ENCODE results near the gene DNMBP. TPM values are rescaled to one million over a fixed set of nuclear protein-coding genes. Genes with fewer than 3 reads are reported as not detected.

The DNMBP gene
- total RNA-seq, 2 donors from 2014 or later = 17.9 to 34.2 TPM

DNA sequence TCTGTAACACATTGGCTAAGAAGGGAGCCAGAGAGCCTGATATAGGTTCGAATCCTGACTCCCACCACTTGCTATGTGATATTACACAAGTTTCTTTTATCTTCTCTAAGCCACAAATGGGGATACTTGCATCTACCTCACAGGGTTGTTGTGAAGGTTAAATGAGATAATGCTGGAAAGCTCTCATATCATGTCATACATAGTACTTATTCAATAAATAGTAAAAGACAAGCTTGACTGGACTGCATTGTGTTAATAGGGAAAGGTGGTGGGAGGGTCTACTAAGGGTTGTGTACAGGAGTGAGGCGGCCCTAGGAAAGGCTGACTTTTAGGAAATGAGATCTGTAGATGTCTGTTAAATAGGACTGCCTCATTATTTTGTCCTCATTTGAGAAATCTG is 35.8 kb upstream of the DNMBP start:
- no peaks in the 10 kb centered on the region for H3K36me3 ChIP-seq
- H3K27ac ChIP-seq = no peak overlapping the region
- H3K4me3 ChIP-seq = no peak overlapping the region
- H3K4me1 ChIP-seq (ENCODE audit: control insufficient read depth in 1 of 2, low read depth in 2 of 2) = no peaks in the 10 kb centered on the region
- no peaks in the 10 kb centered on the region for H3K27me3 ChIP-seq (replicated peaks; ENCODE audit: insufficient read depth)
- H3K9me3 ChIP-seq = no peaks in the 10 kb centered on the region
- TF ChIP-seq, protein P1, sequence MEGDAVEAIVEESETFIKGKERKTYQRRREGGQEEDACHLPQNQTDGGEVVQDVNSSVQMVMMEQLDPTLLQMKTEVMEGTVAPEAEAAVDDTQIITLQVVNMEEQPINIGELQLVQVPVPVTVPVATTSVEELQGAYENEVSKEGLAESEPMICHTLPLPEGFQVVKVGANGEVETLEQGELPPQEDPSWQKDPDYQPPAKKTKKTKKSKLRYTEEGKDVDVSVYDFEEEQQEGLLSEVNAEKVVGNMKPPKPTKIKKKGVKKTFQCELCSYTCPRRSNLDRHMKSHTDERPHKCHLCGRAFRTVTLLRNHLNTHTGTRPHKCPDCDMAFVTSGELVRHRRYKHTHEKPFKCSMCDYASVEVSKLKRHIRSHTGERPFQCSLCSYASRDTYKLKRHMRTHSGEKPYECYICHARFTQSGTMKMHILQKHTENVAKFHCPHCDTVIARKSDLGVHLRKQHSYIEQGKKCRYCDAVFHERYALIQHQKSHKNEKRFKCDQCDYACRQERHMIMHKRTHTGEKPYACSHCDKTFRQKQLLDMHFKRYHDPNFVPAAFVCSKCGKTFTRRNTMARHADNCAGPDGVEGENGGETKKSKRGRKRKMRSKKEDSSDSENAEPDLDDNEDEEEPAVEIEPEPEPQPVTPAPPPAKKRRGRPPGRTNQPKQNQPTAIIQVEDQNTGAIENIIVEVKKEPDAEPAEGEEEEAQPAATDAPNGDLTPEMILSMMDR (IDR thresholded peaks at IDR 0.05) = no peak
- ATAC-seq (ENCODE audit: insufficient number of reproducible peaks, low FRiP score, low read depth) (no peak), DNase-seq (ENCODE audit: low spot score) (no peak)

DNA sequence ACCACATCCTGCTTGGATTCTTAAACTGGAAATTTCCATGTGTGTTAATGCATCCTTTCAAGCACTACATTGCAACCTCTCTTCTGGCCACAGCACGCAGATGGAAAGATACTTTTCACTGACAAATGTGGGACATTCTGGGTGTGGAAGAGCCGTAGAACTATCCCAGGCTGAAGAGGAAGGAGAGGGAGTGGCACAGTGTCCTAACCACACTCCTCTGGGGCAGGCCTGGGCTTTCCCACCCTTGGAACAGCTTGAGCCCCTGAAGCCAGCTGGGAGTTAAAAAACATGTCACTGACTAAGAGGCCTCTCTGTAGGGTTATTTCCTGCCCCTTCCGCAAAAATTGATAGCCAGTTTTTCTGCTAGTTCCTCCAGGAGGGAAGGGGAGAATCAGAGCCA is 34.0 kb upstream of the DNMBP start:
- no peak for DNase-seq (ENCODE audit: low spot score)
- ATAC-seq (ENCODE audit: insufficient number of reproducible peaks, low FRiP score, low read depth) = peak; percentile 25
- TF ChIP-seq, protein P1 (IDR thresholded peaks at IDR 0.05) = no peak
- no peak overlapping the region for H3K27ac ChIP-seq
- H3K9me3 ChIP-seq = no peaks in the 10 kb centered on the region
- no peak overlapping the region for H3K4me3 ChIP-seq
- H3K36me3 ChIP-seq = no peaks in the 10 kb centered on the region
- H3K4me1 ChIP-seq (ENCODE audit: control insufficient read depth in 1 of 2, low read depth in 2 of 2) = no peaks in the 10 kb centered on the region
- no peaks in the 10 kb centered on the region for H3K27me3 ChIP-seq (replicated peaks; ENCODE audit: insufficient read depth)

DNA sequence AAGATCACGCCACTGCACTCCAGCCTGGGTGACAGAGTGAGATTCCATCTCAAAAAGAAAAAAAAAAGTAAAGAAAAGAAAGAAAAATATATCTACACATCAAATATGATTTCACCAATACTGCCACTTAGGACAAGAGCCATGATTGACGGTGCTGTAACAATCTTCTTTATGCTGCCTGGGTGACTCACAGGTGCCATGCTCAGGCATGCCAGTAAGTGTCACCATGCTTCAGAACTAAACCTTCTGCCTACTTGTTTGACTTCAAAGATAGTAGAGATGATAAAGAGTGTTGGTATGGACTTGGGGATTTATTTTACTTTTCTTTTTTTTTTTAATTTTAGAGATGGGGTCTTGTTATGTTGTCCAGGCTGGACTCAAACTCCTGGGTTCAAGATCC is 33.6 kb upstream of the DNMBP start:
- Histone ChIP-seq H3K27me3 (replicated peaks; ENCODE audit: insufficient read depth) (no peaks in the 10 kb centered on the region), H3K4me3 (no peak overlapping the region), H3K9me3 (no peaks in the 10 kb centered on the region), H3K36me3 (no peaks in the 10 kb centered on the region), H3K4me1 (ENCODE audit: control insufficient read depth in 1 of 2, low read depth in 2 of 2) (no peaks in the 10 kb centered on the region), H3K27ac (no peak overlapping the region)
- DNase-seq (ENCODE audit: low spot score) (no peak), ATAC-seq (ENCODE audit: insufficient number of reproducible peaks, low FRiP score, low read depth) (no peak)
- TF ChIP-seq, protein P1 (IDR thresholded peaks at IDR 0.05) = no peak

DNA sequence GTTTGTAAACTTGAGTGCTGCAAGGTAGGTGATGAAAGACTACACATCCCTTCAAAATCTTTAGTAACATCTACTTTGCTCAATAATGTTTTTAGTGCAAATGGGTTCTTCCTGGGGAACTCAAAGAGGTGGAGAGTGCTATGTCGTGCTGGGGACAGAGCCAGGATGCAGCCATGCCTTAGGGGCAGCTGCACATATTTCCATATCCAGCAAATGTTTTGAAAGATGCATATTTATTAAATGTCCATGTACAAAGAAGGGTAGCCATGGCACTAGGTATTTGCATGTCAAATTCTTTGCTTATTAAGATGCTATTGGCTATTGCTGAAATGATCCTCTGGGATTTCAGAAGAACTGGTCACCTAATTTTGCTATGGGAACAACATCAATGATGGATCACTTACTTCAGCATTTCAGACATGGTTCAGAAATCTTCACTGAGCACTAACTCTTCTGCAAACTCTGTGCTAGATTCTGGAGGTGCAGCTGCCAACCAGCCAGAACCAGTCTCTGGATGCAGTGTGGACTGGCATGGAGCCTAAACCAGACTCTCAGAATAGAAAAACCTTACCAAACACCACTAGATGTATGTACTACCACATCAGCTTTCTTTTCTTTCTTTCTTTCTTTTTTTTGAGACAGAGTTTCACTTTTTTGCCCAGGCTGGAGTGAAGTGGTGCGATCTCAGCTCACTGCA is 31.7 kb upstream of the DNMBP start:
- DNase-seq (ENCODE audit: low spot score) (no peak), ATAC-seq (ENCODE audit: insufficient number of reproducible peaks, low FRiP score, low read depth) (no peak)
- Histone ChIP-seq H3K4me3 (no peak overlapping the region), H3K36me3 (no peaks in the 10 kb centered on the region), H3K27me3 (replicated peaks; ENCODE audit: insufficient read depth) (no peaks in the 10 kb centered on the region), H3K4me1 (ENCODE audit: control insufficient read depth in 1 of 2, low read depth in 2 of 2) (no peaks in the 10 kb centered on the region), H3K9me3 (no peaks in the 10 kb centered on the region), H3K27ac (no peak overlapping the region)
- TF ChIP-seq, protein P1 (IDR thresholded peaks at IDR 0.05) = no peak

DNA sequence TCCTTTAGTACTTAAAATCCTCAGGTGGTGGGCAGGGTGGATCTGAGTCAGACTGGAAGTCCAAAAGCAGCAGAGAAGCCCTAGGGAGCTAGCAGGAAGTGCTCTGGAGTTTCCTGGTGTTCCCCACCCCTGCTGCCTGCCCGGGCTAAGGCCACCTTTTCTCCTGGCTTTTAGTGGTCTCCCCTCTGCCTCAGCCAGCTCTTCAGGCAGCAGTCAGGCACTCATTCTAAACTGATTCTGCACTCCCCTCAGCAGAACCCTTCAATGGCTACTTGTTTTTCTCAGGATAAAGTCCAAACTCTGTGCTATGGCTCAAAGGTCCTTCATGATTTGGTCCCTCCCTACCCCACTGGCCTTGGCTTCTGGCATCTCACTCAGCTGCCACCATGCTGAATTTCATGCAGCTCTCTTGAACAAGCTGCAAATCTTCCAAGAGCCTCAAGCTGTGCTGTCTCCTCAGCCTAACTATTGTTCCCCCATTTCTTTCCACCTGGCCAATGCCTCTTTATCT is 28.9 kb upstream of the DNMBP start:
- no peaks in the 10 kb centered on the region for H3K27me3 ChIP-seq (replicated peaks; ENCODE audit: insufficient read depth)
- ATAC-seq (ENCODE audit: insufficient number of reproducible peaks, low FRiP score, low read depth) (no peak), DNase-seq (ENCODE audit: low spot score) (no peak)
- no peaks in the 10 kb centered on the region for H3K4me1 ChIP-seq (ENCODE audit: control insufficient read depth in 1 of 2, low read depth in 2 of 2)
- H3K27ac ChIP-seq = no peak overlapping the region
- H3K9me3 ChIP-seq = no peaks in the 10 kb centered on the region
- H3K4me3 ChIP-seq = no peak overlapping the region
- TF ChIP-seq, protein P1 (IDR thresholded peaks at IDR 0.05) = no peak
- no peaks in the 10 kb centered on the region for H3K36me3 ChIP-seq
